ENCODE results near the gene SETD6. TPM values are rescaled to one million over a fixed set of nuclear protein-coding genes. Genes with fewer than 3 reads are reported as not detected.
A peak's percentile ranks its signal among the peaks of the same experiment; 100 is the strongest.
"Not testable (repeated sequence)": the region's sequence is repeated elsewhere in the genome, so short reads cannot be mapped to it uniquely, and the experiment has no call there.

SETD6 gene
- total RNA-seq, 2 donors from 2014 or later = 8.9 to 16.2 TPM

DNA sequence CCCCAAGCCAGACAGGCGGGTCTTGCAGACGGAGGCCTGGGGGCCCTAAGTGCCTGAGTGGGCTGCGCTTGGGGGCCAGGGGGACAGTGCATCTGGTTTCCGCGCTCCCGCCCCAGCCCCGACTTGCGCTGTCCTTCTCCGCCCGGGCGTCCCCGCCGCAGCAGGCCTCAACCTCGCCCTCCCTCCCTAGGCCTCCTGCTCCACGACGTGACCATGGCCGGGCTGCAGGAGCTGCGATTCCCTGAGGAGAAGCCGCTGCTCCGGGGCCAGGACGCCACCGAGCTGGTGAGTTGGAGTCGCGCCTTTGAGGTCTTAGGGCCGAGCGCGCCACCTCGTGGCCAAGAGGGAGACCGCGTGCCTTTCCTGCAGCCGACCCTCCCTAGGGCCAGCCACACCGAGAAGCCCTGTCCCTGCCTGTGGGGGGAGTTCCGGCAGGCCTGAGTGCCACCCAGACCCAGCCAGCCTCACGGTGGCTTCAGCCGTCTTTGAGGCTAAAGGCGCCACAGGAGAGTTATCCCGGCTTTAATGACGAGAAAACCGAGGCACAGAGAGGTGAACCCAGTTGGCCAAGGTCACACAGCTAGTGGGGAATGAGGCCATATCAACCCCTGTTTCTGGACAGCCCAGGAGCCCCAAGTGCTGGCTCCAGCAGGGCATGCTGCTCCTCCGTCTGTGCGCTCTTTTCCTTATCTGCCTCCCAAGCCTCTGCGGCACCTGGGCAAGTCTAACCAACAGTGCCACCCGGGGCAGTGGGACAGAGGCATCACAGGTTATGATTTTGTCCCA is 27.6 kb upstream of the SETD6 start:
- Mint-ChIP-seq H3K9me3 (no peaks in the 10 kb centered on the region), H3K4me3 (no peak overlapping the region), H3K27ac (no peak overlapping the region), H3K36me3 (ENCODE audit: low read depth) (no peaks in the 10 kb centered on the region), H3K4me1 (no peaks in the 10 kb centered on the region), H3K27me3 (peaks cover 5% of the 10 kb centered on the region)
- ATAC-seq (replicated peaks) = peak; percentile 82

DNA sequence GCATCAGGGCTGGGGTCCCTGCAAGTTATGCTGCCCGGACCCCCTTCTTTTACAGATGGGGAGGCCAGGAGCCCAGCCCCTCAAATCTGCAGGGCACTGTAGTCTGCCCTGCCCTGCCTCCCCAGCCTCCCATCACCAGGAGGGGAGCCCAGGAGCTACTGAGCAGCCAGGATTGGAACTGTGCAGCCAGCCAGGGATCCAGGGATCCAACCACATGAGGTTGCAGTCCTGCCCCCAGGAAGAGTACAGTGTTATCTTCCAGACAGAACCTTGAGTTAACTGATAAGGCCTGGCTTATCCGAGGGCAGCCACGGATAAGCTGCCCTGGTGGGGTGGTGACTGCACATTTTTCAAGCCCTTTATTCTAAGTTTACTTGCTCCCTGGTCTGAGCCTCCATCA is 26.8 kb upstream of the SETD6 start:
- H3K36me3 Mint-ChIP-seq (ENCODE audit: low read depth) = no peaks in the 10 kb centered on the region
- no peaks in the 10 kb centered on the region for H3K9me3 Mint-ChIP-seq
- no peaks in the 10 kb centered on the region for H3K4me1 Mint-ChIP-seq

DNA sequence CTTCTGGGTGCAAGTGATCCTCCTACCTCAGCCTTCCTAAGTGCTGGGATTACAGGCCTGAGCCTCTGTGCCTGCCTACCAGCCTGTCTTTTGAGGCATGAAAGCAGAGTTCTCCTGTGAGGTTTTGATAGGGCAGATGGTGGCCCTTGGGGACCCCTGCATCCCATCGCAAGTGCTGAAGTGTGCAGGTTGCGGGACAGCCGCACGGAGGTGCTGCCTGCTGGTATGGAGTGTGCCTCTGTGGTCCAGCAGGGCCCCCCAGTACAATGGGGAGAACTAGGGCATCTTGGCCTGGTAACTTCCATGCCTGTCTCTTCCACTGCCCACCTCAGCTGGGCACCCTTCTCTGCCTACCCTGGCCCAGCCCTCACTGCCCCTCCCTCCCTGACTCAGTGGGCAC is 25.3 kb upstream of the SETD6 start:
- no peak for ATAC-seq (replicated peaks)
- Mint-ChIP-seq H3K4me3 (no peak overlapping the region), H3K9me3 (no peaks in the 10 kb centered on the region), H3K4me1 (no peaks in the 10 kb centered on the region), H3K27ac (no peak overlapping the region), H3K27me3 (peaks cover 8% of the 10 kb centered on the region), H3K36me3 (ENCODE audit: low read depth) (no peaks in the 10 kb centered on the region)

More for the DNA sequence above, 26.8 kb upstream of the SETD6 start:
- Mint-ChIP-seq H3K27me3 (peaks cover 8% of the 10 kb centered on the region), H3K4me3 (no peak overlapping the region), H3K27ac (no peak overlapping the region)
- no peak for ATAC-seq (replicated peaks)

DNA sequence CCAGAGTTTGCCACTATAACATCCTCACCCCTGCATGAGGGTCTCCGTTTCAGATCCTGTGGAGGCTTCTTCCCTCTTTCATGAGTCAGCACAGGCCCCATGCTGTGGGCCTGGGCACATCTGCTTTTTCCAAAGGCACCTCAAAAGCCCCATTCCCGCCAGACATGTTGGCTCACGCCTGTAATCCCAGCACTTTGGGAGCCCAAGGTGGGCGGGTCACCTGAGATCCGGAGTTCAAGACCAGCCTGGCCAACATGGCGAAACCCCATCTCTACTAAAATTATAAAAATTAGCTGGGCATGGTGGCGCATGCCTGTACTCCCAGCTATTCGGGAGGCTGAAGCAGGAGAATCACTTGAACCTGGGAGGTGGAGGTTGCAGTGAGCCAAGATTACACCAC is 24.8 kb upstream of the SETD6 start:
- not testable (repeated sequence) for ATAC-seq (replicated peaks); H3K27me3 Mint-ChIP-seq; H3K4me1 Mint-ChIP-seq; H3K4me3 Mint-ChIP-seq; H3K9me3 Mint-ChIP-seq; H3K36me3 Mint-ChIP-seq (ENCODE audit: low read depth); H3K27ac Mint-ChIP-seq

DNA sequence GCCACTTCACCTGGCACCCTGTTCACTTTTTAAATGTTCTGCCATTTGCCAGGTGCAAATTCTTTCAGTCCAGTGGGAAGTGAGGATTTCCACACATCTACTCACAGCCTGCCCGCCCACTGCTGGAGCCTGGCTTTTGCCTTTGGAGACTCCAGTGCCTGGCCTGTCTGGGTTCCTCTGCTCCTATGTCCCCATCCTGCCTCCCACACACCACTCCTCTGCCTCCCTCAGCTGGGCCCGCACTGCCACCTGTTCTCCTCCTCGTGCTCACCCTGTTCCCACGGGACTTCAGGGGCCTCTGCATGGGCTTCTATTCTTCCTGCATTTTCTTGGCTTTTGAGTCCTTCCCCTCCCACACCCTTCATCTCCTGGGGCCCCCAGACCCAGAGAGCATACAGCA is 23.3 kb upstream of the SETD6 start:
- Mint-ChIP-seq H3K27me3 (peaks cover 4% of the 10 kb centered on the region), H3K9me3 (no peaks in the 10 kb centered on the region), H3K36me3 (ENCODE audit: low read depth) (no peaks in the 10 kb centered on the region), H3K4me3 (no peak overlapping the region), H3K4me1 (peaks cover 6% of the 10 kb centered on the region), H3K27ac (no peak overlapping the region)
- ATAC-seq (replicated peaks) = no peak

DNA sequence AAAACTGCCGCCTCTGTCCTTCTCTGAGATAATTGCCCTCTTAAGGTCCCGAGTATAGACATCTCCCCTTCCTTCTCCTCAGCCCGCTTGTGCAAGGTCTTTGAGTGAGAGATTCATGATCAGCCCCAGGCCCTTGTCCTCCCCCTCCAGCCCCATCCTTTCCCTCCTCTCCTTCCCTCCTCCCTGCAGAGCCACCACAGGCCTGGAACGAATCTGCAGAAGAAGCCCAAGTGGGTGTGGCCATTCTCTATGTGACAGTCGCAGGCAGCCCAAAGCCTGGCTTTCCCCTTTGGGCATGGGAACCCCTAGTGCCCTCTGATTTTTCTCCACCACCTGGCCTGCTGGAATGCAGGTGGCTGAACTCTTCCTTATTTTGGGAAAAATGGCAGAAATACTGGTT is 22.6 kb upstream of the SETD6 start:
- Mint-ChIP-seq H3K4me1 (peaks cover 6% of the 10 kb centered on the region), H3K27ac (no peak overlapping the region), H3K4me3 (no peak overlapping the region)

DNA sequence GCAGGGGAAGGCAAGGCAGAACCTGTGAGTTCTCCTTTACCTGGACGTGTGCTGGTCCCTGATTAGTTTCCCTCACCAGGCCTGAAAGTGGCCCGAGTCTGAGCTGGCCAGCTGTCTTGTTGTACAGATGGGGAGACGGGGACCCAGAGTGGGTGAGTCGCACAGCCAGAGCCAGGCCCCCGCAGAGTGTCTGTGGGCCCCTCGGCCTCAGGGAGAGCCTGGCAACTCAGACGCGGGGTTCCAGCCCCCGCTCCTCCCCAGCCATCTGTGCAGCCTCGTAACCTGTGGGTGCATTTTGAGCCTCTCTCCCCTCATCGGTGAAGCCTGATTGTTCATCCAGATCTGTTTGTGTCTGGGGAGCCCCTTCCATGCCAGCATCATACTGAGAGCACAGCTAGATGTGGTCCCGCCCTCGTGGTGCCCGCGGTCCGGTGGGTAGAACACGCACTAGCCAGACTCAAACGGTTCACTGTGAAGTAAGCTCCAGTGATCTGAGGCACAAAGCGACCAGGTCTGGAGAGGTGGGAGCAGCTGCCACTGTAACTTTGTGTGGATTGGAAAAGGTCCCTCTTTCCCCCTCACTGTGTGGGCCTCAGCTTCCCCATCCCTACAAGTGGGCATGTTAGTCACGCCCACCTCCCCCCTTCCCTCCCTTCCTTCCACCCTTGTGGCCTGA is 21.4 kb upstream of the SETD6 start:
- H3K36me3 Mint-ChIP-seq (ENCODE audit: low read depth) = no peaks in the 10 kb centered on the region
- H3K9me3 Mint-ChIP-seq = no peaks in the 10 kb centered on the region
- peaks cover 7% of the 10 kb centered on the region for H3K27me3 Mint-ChIP-seq
- H3K4me3 Mint-ChIP-seq = no peak overlapping the region
- H3K27ac Mint-ChIP-seq = peak overlapping the region; percentile 78
- no peak for ATAC-seq (replicated peaks)
- peaks cover 6% of the 10 kb centered on the region for H3K4me1 Mint-ChIP-seq

More for the DNA sequence above, 22.6 kb upstream of the SETD6 start:
- H3K36me3 Mint-ChIP-seq (ENCODE audit: low read depth) = no peaks in the 10 kb centered on the region
- no peak for ATAC-seq (replicated peaks)
- H3K9me3 Mint-ChIP-seq = no peaks in the 10 kb centered on the region
- H3K27me3 Mint-ChIP-seq = peaks cover 5% of the 10 kb centered on the region

DNA sequence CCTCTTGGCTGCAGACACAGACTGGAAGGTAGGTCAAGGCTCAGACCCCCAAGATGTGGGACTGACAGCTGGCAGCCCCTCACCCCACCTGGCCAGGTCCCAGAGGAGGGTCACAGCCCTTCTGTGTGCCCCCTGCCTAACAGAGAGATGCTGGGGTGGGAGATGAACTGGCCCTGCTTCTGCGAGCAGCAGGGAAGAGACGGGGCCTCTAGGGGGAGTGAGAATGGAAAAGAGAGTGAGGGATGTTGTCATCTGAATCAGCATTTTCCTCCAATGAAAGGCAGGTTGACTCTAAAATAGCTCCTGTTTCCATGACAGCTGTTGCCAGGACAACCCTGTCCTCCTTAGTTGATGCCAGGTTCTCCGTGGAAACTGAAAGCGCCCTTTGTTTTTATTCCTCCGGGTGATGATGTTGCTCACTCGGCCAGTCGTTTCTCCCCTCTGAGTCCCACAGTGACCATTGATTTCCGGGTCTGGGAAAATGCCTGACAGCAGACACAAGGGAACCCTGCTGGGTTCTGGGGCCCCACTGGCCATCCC is 20.3 kb upstream of the SETD6 start:
- Mint-ChIP-seq H3K27me3 (peaks cover 7% of the 10 kb centered on the region), H3K4me3 (peak overlapping the region; percentile 20), H3K36me3 (ENCODE audit: low read depth) (no peaks in the 10 kb centered on the region), H3K27ac (peak overlapping the region; percentile 78), H3K9me3 (no peaks in the 10 kb centered on the region), H3K4me1 (peaks cover 6% of the 10 kb centered on the region)
- peak; percentile 66 for ATAC-seq (replicated peaks)

DNA sequence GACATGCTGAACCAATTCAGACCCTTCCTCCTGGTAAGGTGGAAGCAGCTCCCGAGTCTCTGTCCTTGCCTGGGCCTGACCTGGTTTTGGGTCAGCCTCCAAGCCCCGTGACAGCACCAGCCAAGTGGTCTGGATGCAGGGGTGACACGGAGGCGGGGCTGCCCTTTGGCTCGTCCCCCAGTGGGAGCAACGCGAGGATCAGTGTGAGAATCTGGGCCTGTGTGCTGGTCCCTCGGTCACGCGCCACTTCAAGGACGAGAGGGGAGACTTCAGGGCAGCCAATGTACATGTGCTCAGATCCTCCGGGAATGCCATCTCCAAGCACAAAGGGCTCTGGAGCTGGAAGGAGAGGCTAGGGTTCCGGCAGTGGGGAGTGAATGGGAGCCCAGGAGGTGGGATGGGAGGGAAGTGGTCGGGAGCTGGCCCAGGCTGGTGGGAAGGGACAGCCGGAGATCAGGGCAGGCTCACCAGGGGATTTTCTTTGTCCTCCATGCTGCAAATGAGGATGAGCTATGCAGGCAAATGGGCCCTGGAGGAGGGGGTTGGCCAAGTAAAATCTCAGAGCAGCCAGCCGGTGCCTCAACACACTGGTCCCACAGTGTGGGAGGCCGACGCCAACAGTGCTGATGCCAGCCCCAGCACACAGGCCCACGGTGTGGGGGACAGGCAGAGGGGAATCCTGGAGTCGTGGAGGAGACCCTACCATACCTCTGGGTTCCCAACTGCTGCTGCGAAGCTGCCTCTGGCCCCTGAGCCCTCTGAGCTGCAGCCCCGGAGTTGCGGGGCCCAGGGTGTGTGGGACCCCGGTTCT is 19.6 kb upstream of the SETD6 start:
- H3K36me3 Mint-ChIP-seq (ENCODE audit: low read depth) = no peaks in the 10 kb centered on the region
- H3K4me1 Mint-ChIP-seq = peaks cover 6% of the 10 kb centered on the region
- H3K27ac Mint-ChIP-seq = peak overlapping the region; percentile 78
- H3K27me3 Mint-ChIP-seq = peaks cover 7% of the 10 kb centered on the region
- ATAC-seq (replicated peaks) = no peak
- H3K4me3 Mint-ChIP-seq = peak overlapping the region; percentile 20
- H3K9me3 Mint-ChIP-seq = no peaks in the 10 kb centered on the region

DNA sequence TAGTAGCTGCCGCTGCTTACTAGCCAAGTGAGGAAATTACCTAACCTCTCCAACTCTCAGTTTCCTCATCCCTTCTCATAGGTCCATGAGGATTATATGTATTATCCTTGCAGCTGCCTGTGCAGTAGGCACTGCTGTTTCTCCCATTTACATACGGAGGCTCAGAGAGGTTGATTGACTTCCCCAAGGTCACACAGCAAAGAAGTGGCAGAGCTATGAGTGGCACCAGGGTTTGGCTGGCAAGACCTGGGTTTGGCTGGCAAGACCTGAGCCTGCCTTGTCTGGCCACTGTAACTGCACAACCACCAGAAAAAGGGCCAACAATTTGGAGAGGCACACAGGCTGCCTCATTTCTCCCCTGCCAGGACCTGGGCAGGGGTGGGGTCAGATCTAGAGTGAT is 17.8 kb upstream of the SETD6 start:
- Mint-ChIP-seq H3K27ac (peak overlapping the region; percentile 56), H3K4me1 (peaks cover 6% of the 10 kb centered on the region), H3K9me3 (no peaks in the 10 kb centered on the region), H3K36me3 (ENCODE audit: low read depth) (no peaks in the 10 kb centered on the region), H3K4me3 (no peak overlapping the region), H3K27me3 (peaks cover 7% of the 10 kb centered on the region)
- no peak for ATAC-seq (replicated peaks)

DNA sequence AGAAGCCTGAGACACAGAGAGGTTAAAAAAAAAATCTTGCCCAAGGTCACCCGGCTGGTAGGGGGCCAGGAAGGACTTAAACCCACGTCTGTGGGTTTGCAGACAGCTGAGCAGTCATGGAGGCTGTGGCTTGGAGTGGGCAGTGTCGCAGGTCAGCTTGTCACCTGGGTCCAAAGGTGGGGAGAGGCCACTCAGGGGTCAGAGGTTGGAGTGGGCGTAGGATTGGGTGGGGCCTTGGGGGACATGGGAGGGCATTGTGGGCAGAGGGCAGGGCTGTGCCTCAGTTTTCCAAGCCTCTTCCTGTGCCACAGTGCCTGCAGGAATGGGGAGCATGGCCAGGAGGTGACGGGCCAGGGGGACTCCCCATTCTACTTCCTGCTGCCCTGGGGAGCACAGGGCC is 17.4 kb upstream of the SETD6 start:
- Mint-ChIP-seq H3K36me3 (ENCODE audit: low read depth) (no peaks in the 10 kb centered on the region), H3K4me1 (peaks cover 6% of the 10 kb centered on the region), H3K27ac (peak overlapping the region; percentile 56), H3K27me3 (peaks cover 6% of the 10 kb centered on the region), H3K4me3 (no peak overlapping the region), H3K9me3 (no peaks in the 10 kb centered on the region)
- ATAC-seq (replicated peaks) = no peak

DNA sequence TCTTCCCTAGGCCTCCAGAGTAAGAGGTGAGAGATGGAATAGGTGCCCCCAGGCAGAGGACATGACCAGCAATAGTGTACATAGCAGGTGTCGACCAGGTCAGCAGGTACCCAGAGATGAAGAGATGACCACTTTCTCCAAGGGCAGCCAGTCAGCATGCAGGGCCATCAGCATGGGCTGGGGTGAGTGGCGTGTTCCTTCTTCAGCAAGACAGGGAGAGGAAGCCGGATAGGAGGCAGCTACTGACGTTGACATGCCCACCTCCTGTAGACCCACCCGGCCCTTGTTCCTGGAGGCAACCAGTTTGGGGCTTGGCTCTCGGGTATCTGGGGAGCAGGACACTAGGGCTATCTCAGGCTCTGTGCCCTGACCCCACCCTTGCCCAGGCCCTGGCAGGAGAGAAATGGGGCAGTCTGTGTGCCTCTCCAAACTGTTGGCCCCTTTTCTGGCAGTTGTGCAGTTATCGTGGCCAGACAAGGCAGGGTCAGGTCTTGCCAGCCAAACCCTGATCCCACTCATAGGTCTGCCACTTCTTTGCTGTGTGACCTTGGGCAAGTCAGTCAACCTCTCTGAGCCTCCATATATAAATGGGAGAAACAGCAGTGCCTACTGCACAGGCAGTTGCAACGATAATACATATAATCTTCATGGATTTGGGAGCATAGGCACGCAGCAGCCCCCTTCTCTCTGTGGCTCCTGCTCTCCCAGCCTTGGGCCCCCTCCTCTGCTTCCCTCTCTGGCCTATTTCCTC is 16.8 kb upstream of the SETD6 start:
- no peaks in the 10 kb centered on the region for H3K36me3 Mint-ChIP-seq (ENCODE audit: low read depth)

DNA sequence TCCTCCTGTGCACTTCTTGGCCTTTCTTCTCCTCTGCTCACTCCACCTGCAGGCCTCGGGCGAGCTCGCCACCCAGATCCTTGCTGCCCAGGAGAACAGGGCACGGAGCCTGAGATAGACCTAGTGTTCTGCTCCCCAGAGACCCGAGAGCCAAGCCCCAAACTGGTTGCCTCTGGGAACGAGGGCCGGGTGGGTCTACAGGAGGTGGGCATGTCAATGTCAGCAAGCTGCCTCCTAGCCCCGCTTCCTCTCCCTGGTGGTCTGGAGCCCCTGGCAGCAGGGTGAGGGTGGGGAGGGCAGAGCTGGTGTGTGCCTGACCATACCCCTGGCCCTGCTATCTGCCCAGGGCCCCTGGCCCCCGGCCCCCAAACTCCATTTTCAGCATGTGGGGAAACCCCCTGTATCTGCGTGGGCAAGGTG is 16.2 kb upstream of the SETD6 start:
- Mint-ChIP-seq H3K4me1 (peaks cover 6% of the 10 kb centered on the region), H3K4me3 (no peak overlapping the region), H3K27ac (no peak overlapping the region), H3K27me3 (peaks cover 3% of the 10 kb centered on the region), H3K9me3 (no peaks in the 10 kb centered on the region), H3K36me3 (ENCODE audit: low read depth) (no peaks in the 10 kb centered on the region)
- ATAC-seq (replicated peaks) = no peak

More for the DNA sequence above, 16.8 kb upstream of the SETD6 start:
- Mint-ChIP-seq H3K9me3 (no peaks in the 10 kb centered on the region), H3K4me3 (no peak overlapping the region), H3K27me3 (peaks cover 3% of the 10 kb centered on the region), H3K4me1 (peaks cover 6% of the 10 kb centered on the region), H3K27ac (no peak overlapping the region)
- no peak for ATAC-seq (replicated peaks)

Measured in activated T-helper 17 cell treated with anti-CD3 and anti-CD28 coated beads, Interleukin-2, amount 50 U/mL, for 72 hours (primary cell).